Progenitor cell of endocrine pancreas (in vitro differentiated cells): ENCODE results near the gene PUSL1. TPM values are rescaled to one million over a fixed set of nuclear protein-coding genes. Genes with fewer than 3 reads are reported as not detected.
A peak's percentile ranks its signal among the peaks of the same experiment; 100 is the strongest.

ENCODE experiments used
- DNase-seq: peaks from one replicate; pipeline ENCODE4 v3.0.0; 2021; ENCODE audit warnings: low spot score; ENCODE audit not compliant: unreplicated experiment
- H3K27ac Mint-ChIP-seq: 2 replicates; pipeline ENCODE4 v1.8.0; 2021; ENCODE audit warnings: mild to moderate bottlenecking, moderate library complexity, mixed read lengths
- H3K27me3 Mint-ChIP-seq: 2 replicates; pipeline ENCODE4 v1.8.0; 2021; ENCODE audit warnings: mixed read lengths
- H3K36me3 Mint-ChIP-seq: 2 replicates; pipeline ENCODE4 v1.8.0; 2022; ENCODE audit warnings: mixed read lengths; ENCODE audit not compliant: insufficient read depth
- H3K4me1 Mint-ChIP-seq: 2 replicates; pipeline ENCODE4 v1.8.0; 2021; ENCODE audit warnings: low read depth, mixed read lengths
- H3K4me3 Mint-ChIP-seq: 2 replicates; pipeline ENCODE4 v1.8.0; 2021; ENCODE audit warnings: low read depth, mild to moderate bottlenecking, moderate library complexity, mixed read lengths
- H3K9me3 Mint-ChIP-seq: 2 replicates; pipeline ENCODE4 v1.8.0; 2021; ENCODE audit warnings: low read depth, mixed read lengths
- total RNA-seq: library from RNA; stranded (reverse); gene quantifications from 2 replicates; pipeline ENCODE4 v1.2.1, GENCODE V29; 2021
- TF ChIP-seq, protein P1 (sequence below): fragments of 200-600 bp; sonication (generic); IDR thresholded peaks from one replicate; pipeline ENCODE4 v1.5.0; 2021; ENCODE audit warnings: antibody characterized with exemption, mild to moderate bottlenecking; ENCODE audit not compliant: unreplicated experiment

Gene PUSL1
- total RNA-seq, 1 donor from 2014 or later = 13.8 TPM

GRCh38 chr1:1280782-1281481 is 27.5 kb upstream of the PUSL1 start:
- no peak for DNase-seq
- Mint-ChIP-seq H3K9me3 (no peaks in the 10 kb centered on the region), H3K4me1 (no peaks in the 10 kb centered on the region), H3K27me3 (no peaks in the 10 kb centered on the region), H3K4me3 (no peak overlapping the region), H3K27ac (no peak overlapping the region), H3K36me3 (no peaks in the 10 kb centered on the region)
- TF ChIP-seq, protein P1, sequence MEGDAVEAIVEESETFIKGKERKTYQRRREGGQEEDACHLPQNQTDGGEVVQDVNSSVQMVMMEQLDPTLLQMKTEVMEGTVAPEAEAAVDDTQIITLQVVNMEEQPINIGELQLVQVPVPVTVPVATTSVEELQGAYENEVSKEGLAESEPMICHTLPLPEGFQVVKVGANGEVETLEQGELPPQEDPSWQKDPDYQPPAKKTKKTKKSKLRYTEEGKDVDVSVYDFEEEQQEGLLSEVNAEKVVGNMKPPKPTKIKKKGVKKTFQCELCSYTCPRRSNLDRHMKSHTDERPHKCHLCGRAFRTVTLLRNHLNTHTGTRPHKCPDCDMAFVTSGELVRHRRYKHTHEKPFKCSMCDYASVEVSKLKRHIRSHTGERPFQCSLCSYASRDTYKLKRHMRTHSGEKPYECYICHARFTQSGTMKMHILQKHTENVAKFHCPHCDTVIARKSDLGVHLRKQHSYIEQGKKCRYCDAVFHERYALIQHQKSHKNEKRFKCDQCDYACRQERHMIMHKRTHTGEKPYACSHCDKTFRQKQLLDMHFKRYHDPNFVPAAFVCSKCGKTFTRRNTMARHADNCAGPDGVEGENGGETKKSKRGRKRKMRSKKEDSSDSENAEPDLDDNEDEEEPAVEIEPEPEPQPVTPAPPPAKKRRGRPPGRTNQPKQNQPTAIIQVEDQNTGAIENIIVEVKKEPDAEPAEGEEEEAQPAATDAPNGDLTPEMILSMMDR = no peak

DNA sequence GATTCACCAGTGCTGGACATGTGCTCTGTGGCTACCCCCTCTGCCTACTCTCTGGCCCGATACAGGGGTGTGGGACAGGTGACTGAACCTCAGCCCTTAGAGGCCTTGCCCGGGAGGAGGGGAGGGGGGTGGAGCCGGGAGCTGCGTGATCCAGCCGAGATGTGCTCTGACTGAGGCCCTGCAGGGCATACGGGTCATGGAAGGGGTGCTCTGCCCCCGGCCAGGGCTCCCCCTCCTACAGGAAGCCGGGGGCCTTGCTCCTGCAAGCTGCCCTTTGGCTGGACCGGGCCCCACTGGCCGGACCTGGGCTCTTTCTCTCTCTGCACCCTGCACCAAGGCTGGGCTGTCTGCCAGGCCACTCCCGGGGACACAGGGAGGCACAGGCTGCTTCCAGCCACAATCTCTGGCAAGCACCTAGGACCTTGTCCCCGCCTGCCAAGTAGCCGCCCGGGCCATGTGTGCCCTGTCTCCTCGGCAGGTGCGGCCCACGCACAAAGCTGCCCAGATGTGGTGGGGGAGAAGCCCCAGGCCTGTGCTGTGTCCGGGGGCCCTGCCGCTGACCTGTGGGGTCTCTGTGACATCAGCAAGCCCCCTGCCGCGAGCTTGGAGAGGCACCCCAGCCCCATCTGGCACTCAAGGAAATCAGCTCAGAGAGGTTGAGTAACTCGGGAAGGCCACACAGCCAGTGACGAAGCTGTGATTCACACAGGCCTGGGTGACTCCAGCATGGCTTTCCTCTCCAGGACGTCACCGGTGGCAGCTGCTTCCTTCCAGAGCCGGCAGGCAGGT is 26.7 kb upstream of the PUSL1 start:
- H3K36me3 Mint-ChIP-seq = no peaks in the 10 kb centered on the region
- no peak overlapping the region for H3K27ac Mint-ChIP-seq
- no peaks in the 10 kb centered on the region for H3K27me3 Mint-ChIP-seq

DNA sequence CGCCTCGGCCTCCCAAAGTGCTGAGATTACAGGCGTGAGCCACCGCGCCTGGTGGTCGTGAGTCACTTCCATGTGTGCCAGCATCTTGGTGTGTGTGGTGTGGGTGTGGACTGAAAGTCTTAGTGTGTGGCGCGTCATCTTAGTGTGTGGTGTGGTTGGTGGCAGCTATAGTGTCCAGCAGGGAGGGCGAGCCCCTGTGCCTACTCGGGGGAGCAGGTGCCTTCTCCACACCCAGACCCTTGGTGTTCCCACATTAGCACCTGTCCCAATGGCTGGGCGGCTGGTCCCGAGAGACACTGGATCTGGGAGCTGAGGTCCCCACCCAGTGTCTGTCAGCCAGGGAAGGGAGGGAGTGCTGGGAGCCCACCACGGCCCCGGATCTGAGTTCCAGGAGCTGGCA is 25.4 kb upstream of the PUSL1 start:
- Mint-ChIP-seq H3K9me3 (no peaks in the 10 kb centered on the region), H3K36me3 (no peaks in the 10 kb centered on the region), H3K4me3 (no peak overlapping the region), H3K4me1 (no peaks in the 10 kb centered on the region), H3K27me3 (no peaks in the 10 kb centered on the region), H3K27ac (peak overlapping the region; percentile 13)
- TF ChIP-seq, protein P1 = no peak
- DNase-seq = no peak

More for the DNA sequence above, 26.7 kb upstream of the PUSL1 start:
- TF ChIP-seq, protein P1 = no peak
- Mint-ChIP-seq H3K9me3 (no peaks in the 10 kb centered on the region), H3K4me3 (no peak overlapping the region), H3K4me1 (no peaks in the 10 kb centered on the region)
- DNase-seq = no peak

- TF ChIP-seq, protein P1 = no peak
- Mint-ChIP-seq H3K27me3 (no peaks in the 10 kb centered on the region), H3K27ac (no peak overlapping the region), H3K36me3 (no peaks in the 10 kb centered on the region), H3K4me3 (no peak overlapping the region), H3K4me1 (no peaks in the 10 kb centered on the region), H3K9me3 (no peaks in the 10 kb centered on the region)
- no peak for DNase-seq
Observed at GRCh38 chr1:1283821-1284220, 24.6 kb upstream of the PUSL1 start.

- no peak overlapping the region for H3K4me3 Mint-ChIP-seq
- TF ChIP-seq, protein P1 = no peak
- no peaks in the 10 kb centered on the region for H3K4me1 Mint-ChIP-seq
Observed at GRCh38 chr1:1284221-1285101, 23.9 kb upstream of the PUSL1 start.

More at GRCh38 chr1:1284221-1285101, 23.9 kb upstream of the PUSL1 start:
- no peaks in the 10 kb centered on the region for H3K36me3 Mint-ChIP-seq
- no peaks in the 10 kb centered on the region for H3K9me3 Mint-ChIP-seq
- no peaks in the 10 kb centered on the region for H3K27me3 Mint-ChIP-seq
- no peak for DNase-seq
- no peak overlapping the region for H3K27ac Mint-ChIP-seq
